Thymus (tissue), 11 donors: ENCODE measurements around the gene CRYBB1. TPM values are rescaled to one million over a fixed set of nuclear protein-coding genes. Genes with fewer than 3 reads are reported as not detected.
A peak's percentile ranks its signal among the peaks of the same experiment; 100 is the strongest.

Source experiments
- DNase-seq, 9 donors: peaks; one replicate each; pipeline ENCODE4 v3.0.0-alpha.2; 2013; ENCODE audit warnings: low spot score in 9 of 9, low read depth in 6 of 9, missing footprints in 1 of 9
- H3K27ac ChIP-seq, 2 donors: one replicate each; pipeline ENCODE4 v1.5.1; 2013; ENCODE audit warnings: control low read depth in 1 of 2, low read depth in 1 of 2, low read length in 1 of 2, mild to moderate bottlenecking in 1 of 2, moderate library complexity in 1 of 2
- H3K27me3 ChIP-seq, 2 donors: one replicate each; pipeline ENCODE4 v1.5.1; 2013; ENCODE audit warnings: low read length in 1 of 2; ENCODE audit not compliant: control insufficient read depth in 2 of 2, insufficient read depth in 1 of 2
- H3K36me3 ChIP-seq, 2 donors: one replicate each; pipeline ENCODE4 v1.5.1; 2013; ENCODE audit warnings: low read length in 1 of 2, mild to moderate bottlenecking in 1 of 2, moderate library complexity in 1 of 2; ENCODE audit not compliant: control insufficient read depth in 2 of 2, insufficient read depth in 2 of 2
- H3K4me1 ChIP-seq, 2 donors: one replicate each; pipeline ENCODE4 v1.5.1; 2013; ENCODE audit warnings: low read length in 2 of 2; ENCODE audit not compliant: control insufficient read depth in 2 of 2, insufficient read depth in 2 of 2
- H3K4me3 ChIP-seq, 2 donors: one replicate each; pipeline ENCODE4 v1.5.1; 2013; ENCODE audit warnings: low read length in 2 of 2, control low read depth in 1 of 2, mild to moderate bottlenecking in 1 of 2
- H3K9me3 ChIP-seq, 2 donors: one replicate each; pipeline ENCODE4 v1.5.1; 2013; ENCODE audit warnings: low read length in 1 of 2, mild to moderate bottlenecking in 1 of 2; ENCODE audit not compliant: control insufficient read depth in 2 of 2, insufficient read depth in 1 of 2
- WGBS: extraction: QIAGEN DNeasy Blood & Tissue Kit; methylation state at CpG from one replicate; pipeline ENCODE4 v1.1.7; 2013; 5-methylcytosine and 5-hydroxymethylcytosine counted together
- polyA plus RNA-seq: library from polyadenylated mRNA; stranded (reverse); fragments of 200-250 nt; gene quantifications from one replicate; pipeline ENCODE4 v1.2.3, GENCODE V29; 2013
- total RNA-seq: library from RNA; stranded (reverse); fragments of 120-200 nt; gene quantifications from one replicate; pipeline ENCODE4 v1.2.4, GENCODE V29; 2013
- donor health status: healthy.

Gene CRYBB1
- total and polyA plus RNA-seq, 2 donors, result 0.85 to 1.7 TPM

DNA sequence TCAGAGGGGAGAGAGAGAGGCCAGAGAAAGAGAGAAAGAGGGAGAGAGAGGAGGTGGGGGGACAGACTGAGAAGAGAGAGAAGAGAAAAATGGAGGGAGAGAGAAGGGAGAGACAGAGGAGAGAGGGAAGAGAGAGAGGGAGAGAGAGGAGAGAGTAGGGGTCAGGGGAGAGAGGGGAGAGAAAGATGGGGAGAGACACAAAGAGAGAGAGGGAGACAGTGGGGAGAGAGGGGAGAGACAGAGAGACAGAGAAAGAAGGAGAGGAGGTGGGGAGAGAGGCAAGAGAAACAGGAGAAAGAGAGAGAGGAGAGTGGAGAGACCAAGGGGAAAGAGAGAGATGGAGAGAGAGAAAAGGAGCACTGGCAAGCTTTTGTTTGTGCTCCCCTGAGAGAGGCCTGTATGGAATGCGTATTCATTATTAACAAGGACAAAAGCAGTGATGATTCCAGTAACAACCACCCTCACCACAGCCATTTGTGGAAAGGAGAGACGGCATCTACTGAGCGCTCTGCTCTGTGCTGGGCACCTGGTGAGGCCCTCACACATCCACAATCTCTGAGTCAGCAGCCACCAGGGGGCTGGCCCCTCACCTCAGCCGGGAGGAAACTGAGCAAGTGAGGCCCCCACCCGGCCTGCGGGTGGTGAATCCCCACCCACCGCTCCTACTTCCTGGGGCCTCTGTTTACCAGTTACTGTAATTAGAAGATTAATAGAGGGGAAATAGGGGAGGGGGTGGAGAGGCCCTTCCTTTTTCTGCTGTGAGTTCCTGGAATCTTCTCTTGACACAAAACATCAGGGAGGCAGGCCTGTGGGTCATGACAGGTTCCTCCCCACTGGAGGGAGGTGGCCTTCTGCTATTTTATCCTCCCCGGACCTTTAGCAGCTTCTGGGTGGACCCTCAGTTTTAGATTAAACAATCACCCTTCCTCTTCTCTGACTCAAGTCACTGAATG, 24.9 kb upstream of the CRYBB1 start:
- peak in 5 of 9 donors; percentile 67 to 89 (median 74) for DNase-seq
- H3K4me1 ChIP-seq, result peaks cover 23 to 54% of the 10 kb centered on the region in 2 donors
- peak overlapping the region; percentile 10 to 62 for H3K27ac ChIP-seq
- H3K9me3 ChIP-seq, result no peaks in the 10 kb centered on the region
- 17% methylated on average over 8 of the region's 8 CpGs for WGBS
- H3K4me3 ChIP-seq, result no peak overlapping the region
- H3K36me3 ChIP-seq, result no peaks in the 10 kb centered on the region
- H3K27me3 ChIP-seq, result peaks cover 0 to 3% of the 10 kb centered on the region in 2 donors

DNA sequence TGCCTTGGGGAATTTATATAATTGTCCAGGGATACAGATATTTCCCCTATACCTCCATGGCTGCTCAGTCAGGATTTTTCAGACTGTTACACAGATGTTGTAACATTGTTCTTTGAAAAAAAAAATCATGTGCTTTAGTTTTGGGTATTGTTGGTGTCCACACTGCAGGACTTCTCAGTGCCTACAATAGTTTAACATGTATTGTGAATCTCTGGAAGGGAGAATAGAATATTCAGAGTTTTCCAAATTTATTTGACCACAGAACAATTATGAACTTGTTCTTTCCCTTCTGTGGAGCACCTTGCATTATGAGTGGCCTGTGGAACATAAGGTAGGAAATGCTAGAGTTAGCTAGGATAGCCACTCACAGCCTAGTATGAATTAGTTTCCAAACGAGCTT, 18.5 kb upstream of the CRYBB1 start:
- Histone ChIP-seq H3K27ac (no peak overlapping the region), H3K27me3 (no peaks in the 10 kb centered on the region), H3K4me1 (no peaks in the 10 kb centered on the region), H3K4me3 (no peak overlapping the region), H3K9me3 (no peaks in the 10 kb centered on the region), H3K36me3 (no peaks in the 10 kb centered on the region)
- DNase-seq, result no peak
- WGBS, result 79% methylated on average over 1 of the region's 1 CpG

DNA sequence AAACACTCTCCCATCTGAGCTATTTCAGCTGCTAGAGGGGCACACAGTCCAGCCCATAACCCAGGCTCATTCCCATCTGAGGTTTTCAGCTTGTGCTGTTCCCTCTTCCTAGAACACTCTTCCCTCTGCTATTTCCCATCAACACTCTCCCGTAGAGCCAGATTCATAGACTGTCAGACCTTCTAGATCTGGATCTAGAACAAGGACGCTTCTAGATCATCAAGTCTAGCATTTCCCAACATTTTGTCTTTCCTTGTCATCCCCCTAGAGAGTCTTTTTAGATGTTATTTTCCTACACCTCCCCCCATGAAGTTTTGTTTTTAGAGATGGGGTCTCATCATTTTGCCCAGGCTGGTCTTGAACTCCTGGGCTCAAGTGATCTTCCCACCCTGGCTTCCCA, 17.3 kb upstream of the CRYBB1 start:
- no peaks in the 10 kb centered on the region for H3K9me3 ChIP-seq
- H3K27ac ChIP-seq, result no peak overlapping the region
- over 99% methylated on average over 2 of the region's 2 CpGs for WGBS

DNA sequence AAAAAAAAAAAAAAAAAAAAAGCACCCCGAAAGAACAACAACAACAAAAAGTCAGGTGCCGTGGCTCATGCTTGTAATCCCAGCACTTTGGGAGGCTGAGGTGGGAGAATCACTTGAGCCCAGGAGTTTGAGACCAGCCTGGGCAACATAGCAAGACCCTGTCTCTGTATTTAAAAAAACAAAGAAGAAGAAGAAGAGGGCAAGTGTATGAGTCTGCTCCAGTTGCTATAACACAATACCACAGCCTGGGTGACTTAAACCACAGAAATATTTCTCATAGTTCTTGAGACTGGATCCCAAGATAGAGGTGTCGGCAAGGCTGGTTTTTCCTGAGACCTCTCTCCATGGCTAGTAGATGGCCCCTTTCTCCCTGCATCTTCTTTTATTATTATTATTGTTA, 16.4 kb upstream of the CRYBB1 start:
- Histone ChIP-seq H3K4me1 (no peaks in the 10 kb centered on the region), H3K27ac (no peak overlapping the region), H3K9me3 (no peaks in the 10 kb centered on the region), H3K27me3 (no peaks in the 10 kb centered on the region), H3K4me3 (no peak overlapping the region), H3K36me3 (no peaks in the 10 kb centered on the region)
- 96% methylated on average over 3 of the region's 3 CpGs for WGBS
- DNase-seq, result no peak

More for the DNA sequence above, 17.3 kb upstream of the CRYBB1 start:
- Histone ChIP-seq H3K4me3 (no peak overlapping the region), H3K27me3 (no peaks in the 10 kb centered on the region), H3K4me1 (no peaks in the 10 kb centered on the region), H3K36me3 (no peaks in the 10 kb centered on the region)
- no peak for DNase-seq

- Histone ChIP-seq H3K27me3 (no peaks in the 10 kb centered on the region), H3K9me3 (no peaks in the 10 kb centered on the region), H3K36me3 (no peaks in the 10 kb centered on the region), H3K27ac (no peak overlapping the region), H3K4me3 (no peak overlapping the region), H3K4me1 (no peaks in the 10 kb centered on the region)
- no peak for DNase-seq
- 89% methylated on average over 8 of the region's 8 CpGs for WGBS
Observed at GRCh38 chr22:26632422-26633155, 14.8 kb upstream of the CRYBB1 start.

- WGBS, result 95% methylated on average over 4 of the region's 4 CpGs
- no peak for DNase-seq
- no peaks in the 10 kb centered on the region for H3K9me3 ChIP-seq
- no peaks in the 10 kb centered on the region for H3K4me1 ChIP-seq
- H3K27me3 ChIP-seq, result no peaks in the 10 kb centered on the region
- no peaks in the 10 kb centered on the region for H3K36me3 ChIP-seq
- H3K4me3 ChIP-seq, result no peak overlapping the region
- no peak overlapping the region for H3K27ac ChIP-seq
Observed at GRCh38 chr22:26631282-26631681, 13.5 kb upstream of the CRYBB1 start.

DNA sequence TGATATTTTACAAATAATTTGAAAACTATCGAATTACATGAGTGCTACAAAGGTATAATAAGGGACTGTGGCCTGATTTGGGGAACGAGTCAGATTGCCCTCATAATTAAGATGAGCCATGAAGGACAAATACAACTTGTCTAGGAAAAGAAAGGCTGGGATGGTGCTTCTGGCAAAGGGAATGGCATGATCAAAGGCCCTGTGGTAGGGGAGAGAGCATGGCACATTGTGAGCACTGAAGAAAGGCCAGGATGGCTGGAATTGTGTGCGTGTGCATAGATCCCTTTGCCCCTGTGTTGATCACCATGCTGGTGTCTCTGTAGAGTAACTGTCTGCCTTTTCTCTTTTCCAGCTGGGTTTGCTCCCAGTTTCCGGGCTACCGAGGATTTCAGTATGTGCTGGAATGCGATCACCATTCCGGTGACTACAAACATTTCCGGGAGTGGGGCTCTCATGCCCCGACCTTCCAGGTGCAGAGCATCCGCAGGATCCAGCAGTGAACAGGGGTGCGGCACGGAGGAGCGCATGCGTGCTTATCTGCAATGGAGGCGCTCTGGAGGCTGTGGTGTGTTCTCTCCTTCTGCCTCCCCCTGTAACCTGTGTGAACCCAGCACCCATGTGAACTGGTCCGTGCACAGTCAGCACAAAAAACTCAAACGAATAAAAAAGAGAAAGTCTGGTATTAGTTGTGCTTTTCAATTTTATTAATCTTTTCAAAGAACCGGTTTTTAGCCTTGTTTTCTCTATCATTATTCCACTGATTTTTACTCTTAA, 12.3 kb upstream of the CRYBB1 start:
- Histone ChIP-seq H3K27me3 (no peaks in the 10 kb centered on the region), H3K27ac (no peak overlapping the region), H3K4me1 (no peaks in the 10 kb centered on the region), H3K4me3 (no peak overlapping the region), H3K9me3 (no peaks in the 10 kb centered on the region), H3K36me3 (no peaks in the 10 kb centered on the region)
- no peak for DNase-seq
- WGBS, result 97% methylated on average over 18 of the region's 18 CpGs

DNA sequence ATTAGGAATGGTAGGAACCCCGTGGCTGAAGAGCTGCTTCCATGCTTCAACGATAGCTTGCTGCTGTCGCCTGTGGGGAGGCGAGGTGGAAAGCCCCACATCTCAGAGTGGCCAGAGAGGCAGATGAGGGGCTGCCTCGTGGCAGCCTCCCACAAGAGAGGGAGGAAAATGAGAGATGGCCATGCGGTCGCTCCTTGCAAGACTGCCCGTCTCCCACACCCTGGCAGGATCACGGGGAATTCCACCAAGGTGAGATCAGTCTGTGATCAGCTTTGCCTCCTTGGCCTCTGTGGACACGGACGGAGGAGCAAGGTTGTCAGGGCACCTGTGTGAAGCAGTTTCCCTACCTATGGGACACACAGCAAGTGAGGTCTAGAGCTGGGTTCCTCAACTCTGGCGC, 7.0 kb upstream of the CRYBB1 start:
- no peak for DNase-seq
- H3K4me1 ChIP-seq, result no peaks in the 10 kb centered on the region
- H3K27me3 ChIP-seq, result no peaks in the 10 kb centered on the region
- H3K4me3 ChIP-seq, result no peak overlapping the region
- no peaks in the 10 kb centered on the region for H3K36me3 ChIP-seq
- 94% methylated on average over 12 of the region's 12 CpGs for WGBS
- no peak overlapping the region for H3K27ac ChIP-seq
- H3K9me3 ChIP-seq, result no peaks in the 10 kb centered on the region
